GM23338 (cell line): ENCODE results near the gene UQCC5. TPM values are rescaled to one million over a fixed set of nuclear protein-coding genes. Genes with fewer than 3 reads are reported as not detected.

ENCODE experiments used
- ATAC-seq: fragments of 200-7000 bp; cut with Tn5 transposase; 3 replicates; pipeline ENCODE4 v1.9.1; 2020
- DNase-seq: peaks from one replicate; pipeline ENCODE4 v3.0.0-alpha.2; 2015; ENCODE audit warnings: low spot score
- H2AFZ ChIP-seq: fragments of 200-600 bp; sonication (generic); 2 replicates; pipeline ENCODE4 v1.8.0; 2016; ENCODE audit warnings: antibody characterized with exemption, mild to moderate bottlenecking, moderate library complexity
- H3F3A ChIP-seq: fragments of 200-600 bp; sonication (generic); replicated peaks from 2 replicates; pipeline ENCODE4 v1.8.0; 2017; ENCODE audit warnings: antibody characterized with exemption, mixed run types, low read depth
- H3K27ac ChIP-seq: fragments of 200-600 bp; sonication (generic); 2 replicates; pipeline ENCODE4 v1.6.1; 2016; ENCODE audit warnings: low read depth
- H3K27me3 ChIP-seq: fragments of 200-600 bp; sonication (generic); 2 replicates; pipeline ENCODE4 v1.8.0; 2016; ENCODE audit warnings: mild to moderate bottlenecking, mixed run types, moderate library complexity; ENCODE audit not compliant: insufficient read depth
- H3K36me3 ChIP-seq: fragments of 200-600 bp; sonication (generic); 2 replicates; pipeline ENCODE4 v1.8.0; 2016; ENCODE audit warnings: mild to moderate bottlenecking; ENCODE audit not compliant: insufficient read depth
- H3K4me1 ChIP-seq: fragments of 200-600 bp; sonication (generic); 2 replicates; pipeline ENCODE4 v1.8.0; 2016; ENCODE audit warnings: mild to moderate bottlenecking, moderate library complexity; ENCODE audit not compliant: insufficient read depth
- H3K4me2 ChIP-seq: fragments of 200-600 bp; sonication (generic); 2 replicates; pipeline ENCODE4 v1.7.1; 2017; ENCODE audit warnings: mixed run types
- H3K4me3 ChIP-seq: fragments of 200-600 bp; sonication (generic); 2 replicates; pipeline ENCODE4 v1.6.1; 2016; ENCODE audit warnings: mixed run types
- H3K79me2 ChIP-seq: fragments of 200-600 bp; sonication (generic); replicated peaks from 2 replicates; pipeline ENCODE4 v1.8.0; 2017; ENCODE audit warnings: mild to moderate bottlenecking; ENCODE audit not compliant: insufficient read depth
- H3K9me2 ChIP-seq: fragments of 200-600 bp; sonication (generic); 2 replicates; pipeline ENCODE4 v1.8.0; 2017; ENCODE audit not compliant: insufficient read depth
- H4K20me1 ChIP-seq: fragments of 200-600 bp; sonication (generic); replicated peaks from 2 replicates; pipeline ENCODE4 v1.8.0; 2017; ENCODE audit warnings: mild to moderate bottlenecking; ENCODE audit not compliant: insufficient read depth
- H3K27ac Mint-ChIP-seq: 2 replicates; pipeline ENCODE4 v1.8.0; 2020; ENCODE audit warnings: inconsistent platforms, mild to moderate bottlenecking, moderate library complexity, mixed read lengths
- H3K27me3 Mint-ChIP-seq: 3 replicates; pipeline ENCODE4 v1.8.0; 2022; ENCODE audit warnings: low read depth, mild to moderate bottlenecking, moderate library complexity, mixed read lengths, inconsistent platforms; ENCODE audit not compliant: insufficient read depth, poor library complexity
- H3K36me3 Mint-ChIP-seq: 3 replicates; pipeline ENCODE4 v1.8.0; 2021; ENCODE audit warnings: low read depth, mild to moderate bottlenecking, inconsistent platforms, moderate library complexity, mixed read lengths
- H3K4me1 Mint-ChIP-seq: 3 replicates; pipeline ENCODE4 v1.8.0; 2020; ENCODE audit warnings: mild to moderate bottlenecking, inconsistent platforms, mixed read lengths
- H3K4me3 Mint-ChIP-seq: 3 replicates; pipeline ENCODE4 v1.8.0; 2021; ENCODE audit warnings: moderate library complexity, mild to moderate bottlenecking, inconsistent platforms, mixed read lengths
- H3K9me3 Mint-ChIP-seq: 3 replicates; pipeline ENCODE4 v1.8.0; 2020; ENCODE audit warnings: moderate library complexity, mild to moderate bottlenecking, inconsistent platforms, mixed read lengths
- EZH2 ChIP-seq: fragments of 200-600 bp; sonication (generic); IDR thresholded peaks from one replicate; pipeline ENCODE4 v1.8.0; 2017; ENCODE audit warnings: antibody characterized with exemption, mild to moderate bottlenecking, low read depth; ENCODE audit not compliant: unreplicated experiment
- NANOG ChIP-seq: IDR thresholded peaks from 2 replicates; pipeline ENCODE4 v1.6.1; 2016; ENCODE audit warnings: antibody characterized with exemption, borderline replicate concordance
- POLR2AphosphoS5 ChIP-seq: IDR thresholded peaks from 2 replicates; pipeline ENCODE4 v1.6.1; 2016; ENCODE audit warnings: antibody characterized with exemption, low read depth
- ZNF331 ChIP-seq: fragments of 250-450 bp; sonication (Bioruptor Pico); IDR thresholded peaks from 2 replicates; pipeline ENCODE4 v1.5.0; 2020; ENCODE audit warnings: low read depth, mild to moderate bottlenecking, moderate library complexity
- polyA plus RNA-seq: library from polyadenylated mRNA; unstranded; fragments of >200 nt; fragmentation: Nextera tagmentation; extraction: Ambion mirVana; gene quantifications from 2 replicates; pipeline ENCODE4 v1.2.1, GENCODE V29; 2016
- total RNA-seq: library from RNA; depleted of rRNA; stranded (reverse); fragments of >200 nt; shearing (Covaris generic); gene quantifications from 2 replicates; pipeline ENCODE4 v1.2.3, GENCODE V29; 2014
- TF ChIP-seq, protein P1 (sequence below), 2 experiments: fragments of 200-600 bp in 1 of 2; sonication (generic) in 1 of 2; conservative IDR thresholded peaks; 2 replicates each; pipeline versions ENCODE4 v1.5.1 to v1.6.1; 2016 to 2017; ENCODE audit warnings: antibody characterized with exemption in 2 of 2, low read depth in 2 of 2, mild to moderate bottlenecking in 2 of 2, moderate library complexity in 1 of 2

UQCC5 gene
- total and polyA plus RNA-seq, 2 experiments from 2014 or later, result 2.6 to 156 TPM

DNA sequence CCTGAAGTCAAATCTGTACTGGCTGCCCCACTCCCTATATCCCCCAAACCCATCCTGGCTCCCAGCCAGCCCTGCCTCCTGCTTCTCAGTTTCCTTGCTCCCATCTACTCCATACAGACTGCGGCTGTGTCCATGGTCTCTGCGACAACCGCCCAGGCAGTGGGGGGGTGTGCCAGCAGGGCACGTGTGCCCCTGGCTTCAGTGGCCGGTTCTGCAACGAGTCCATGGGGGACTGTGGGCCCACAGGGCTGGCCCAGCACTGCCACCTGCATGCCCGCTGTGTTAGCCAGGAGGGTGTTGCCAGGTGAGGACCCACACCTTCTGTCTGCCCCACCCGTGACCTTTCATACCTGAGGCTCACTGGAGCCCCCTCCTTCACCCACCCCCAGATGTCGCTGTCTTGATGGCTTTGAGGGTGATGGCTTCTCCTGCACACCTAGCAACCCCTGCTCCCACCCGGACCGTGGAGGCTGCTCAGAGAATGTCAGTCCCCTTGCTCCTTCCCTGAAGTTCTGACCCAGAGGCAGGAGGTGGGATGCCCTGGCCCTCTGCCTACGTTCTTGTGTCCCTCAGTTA lies 26.6 kb upstream of the UQCC5 start:
- Histone ChIP-seq H3K4me1 (no peaks in the 10 kb centered on the region), H3K9me2 (no peaks in the 10 kb centered on the region), H3K27ac (no peak overlapping the region), H2AFZ (no peak overlapping the region), H3K4me3 (no peak overlapping the region), H3F3A (no peaks in the 10 kb centered on the region), H3K79me2 (no peaks in the 10 kb centered on the region), H4K20me1 (no peaks in the 10 kb centered on the region), H3K27me3 (no peaks in the 10 kb centered on the region), H3K4me2 (no peak overlapping the region), H3K36me3 (no peaks in the 10 kb centered on the region)
- Mint-ChIP-seq H3K27me3 (peaks cover 11% of the 10 kb centered on the region), H3K9me3 (no peaks in the 10 kb centered on the region; the same call in 2 of the 3 replicates), H3K27ac (no peak overlapping the region), H3K4me3 (no peak overlapping the region), H3K4me1 (peaks cover 2% of the 10 kb centered on the region; the same call in 2 of the 3 replicates), H3K36me3 (no peaks in the 10 kb centered on the region)
- DNase-seq (no peak), ATAC-seq (no peak)
- TF ChIP-seq NANOG (no peak), POLR2AphosphoS5 (no peak), ZNF331 (CRISPR knock-in tag) (no peak)
- TF ChIP-seq, protein P1, sequence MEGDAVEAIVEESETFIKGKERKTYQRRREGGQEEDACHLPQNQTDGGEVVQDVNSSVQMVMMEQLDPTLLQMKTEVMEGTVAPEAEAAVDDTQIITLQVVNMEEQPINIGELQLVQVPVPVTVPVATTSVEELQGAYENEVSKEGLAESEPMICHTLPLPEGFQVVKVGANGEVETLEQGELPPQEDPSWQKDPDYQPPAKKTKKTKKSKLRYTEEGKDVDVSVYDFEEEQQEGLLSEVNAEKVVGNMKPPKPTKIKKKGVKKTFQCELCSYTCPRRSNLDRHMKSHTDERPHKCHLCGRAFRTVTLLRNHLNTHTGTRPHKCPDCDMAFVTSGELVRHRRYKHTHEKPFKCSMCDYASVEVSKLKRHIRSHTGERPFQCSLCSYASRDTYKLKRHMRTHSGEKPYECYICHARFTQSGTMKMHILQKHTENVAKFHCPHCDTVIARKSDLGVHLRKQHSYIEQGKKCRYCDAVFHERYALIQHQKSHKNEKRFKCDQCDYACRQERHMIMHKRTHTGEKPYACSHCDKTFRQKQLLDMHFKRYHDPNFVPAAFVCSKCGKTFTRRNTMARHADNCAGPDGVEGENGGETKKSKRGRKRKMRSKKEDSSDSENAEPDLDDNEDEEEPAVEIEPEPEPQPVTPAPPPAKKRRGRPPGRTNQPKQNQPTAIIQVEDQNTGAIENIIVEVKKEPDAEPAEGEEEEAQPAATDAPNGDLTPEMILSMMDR (conservative IDR thresholded peaks at IDR 0.05; ENCODE audit: low read depth in 2 of 2), result peak in 1 of 2 experiments; percentile 29; a peak in 2 of 4 replicates

DNA sequence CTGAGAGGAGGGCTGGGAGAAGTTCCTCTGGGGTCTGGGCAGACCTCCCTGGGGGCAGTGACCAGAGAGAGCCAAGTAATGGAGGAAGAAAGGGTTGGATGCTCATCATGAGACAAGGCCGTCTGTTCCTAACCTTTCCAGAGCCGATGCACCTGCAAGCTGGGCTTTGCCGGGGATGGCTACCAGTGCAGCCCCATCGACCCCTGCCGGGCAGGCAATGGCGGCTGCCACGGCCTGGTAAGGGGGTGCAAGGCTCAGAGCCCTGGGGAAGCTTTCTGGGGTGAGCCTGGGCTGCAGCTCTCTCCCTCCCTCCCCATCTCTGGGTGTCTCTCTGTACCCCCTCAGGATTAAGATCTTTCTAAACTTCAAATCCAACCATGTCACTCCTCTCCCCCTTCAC lies 24.9 kb upstream of the UQCC5 start:
- no peaks in the 10 kb centered on the region for H4K20me1 ChIP-seq
- H3K27me3 ChIP-seq, result no peaks in the 10 kb centered on the region
- H3K36me3 ChIP-seq, result no peaks in the 10 kb centered on the region
- H3K4me3 ChIP-seq, result no peak overlapping the region
- peaks cover 12% of the 10 kb centered on the region for H3K27me3 Mint-ChIP-seq
- no peak overlapping the region for H3K4me2 ChIP-seq
- peaks cover 2% of the 10 kb centered on the region; the same call in 2 of the 3 replicates for H3K4me1 Mint-ChIP-seq
- no peak for TF ChIP-seq EZH2
- TF ChIP-seq, protein P1 (conservative IDR thresholded peaks at IDR 0.05; ENCODE audit: low read depth in 2 of 2), result no peak
- H3K36me3 Mint-ChIP-seq, result no peaks in the 10 kb centered on the region
- no peak for DNase-seq
- H3K9me3 Mint-ChIP-seq, result no peaks in the 10 kb centered on the region; the same call in 2 of the 3 replicates
- H3K4me1 ChIP-seq, result no peaks in the 10 kb centered on the region
- H3K4me3 Mint-ChIP-seq, result no peak overlapping the region
- ATAC-seq, result no peak
- no peaks in the 10 kb centered on the region for H3F3A ChIP-seq
- H3K9me2 ChIP-seq, result no peaks in the 10 kb centered on the region
- no peak overlapping the region for H3K27ac Mint-ChIP-seq
- no peaks in the 10 kb centered on the region for H3K79me2 ChIP-seq
- H2AFZ ChIP-seq, result no peak overlapping the region
- no peak overlapping the region for H3K27ac ChIP-seq
